ENCODE measurements around the gene P2RX1.

DNA sequence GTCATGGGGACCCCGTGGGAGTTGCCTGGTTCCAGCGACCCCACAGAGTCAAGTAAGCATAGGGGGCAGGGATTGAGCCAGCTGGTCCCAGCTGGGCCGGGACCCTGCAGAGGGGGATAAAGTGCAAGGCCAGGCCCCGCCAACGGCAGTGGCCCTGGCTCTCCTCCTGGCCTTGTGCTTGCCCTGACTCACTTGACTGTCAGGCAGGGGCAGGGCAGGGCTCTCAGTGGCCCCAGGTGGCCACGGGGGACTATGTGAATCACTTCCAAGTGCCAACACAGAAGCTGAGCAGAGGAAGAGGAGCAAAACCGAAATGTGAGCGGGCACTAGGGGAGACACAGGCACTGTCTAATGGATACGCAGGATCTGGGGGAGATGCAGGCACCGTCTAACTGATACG lies 48.7 kb downstream of the P2RX1 start:
- TF ChIP-seq CTCF (IDR thresholded peaks at IDR 0.05): no peak
- TF ChIP-seq POLR2A (IDR thresholded peaks at IDR 0.05): no peak
- no peak for TF ChIP-seq POLR2AphosphoS5 (IDR thresholded peaks at IDR 0.05)
